ENCODE results near the gene KHDRBS1.

- TF ChIP-seq POLR2A (IDR thresholded peaks at IDR 0.05) (no peak), CTCF (IDR thresholded peaks at IDR 0.05) (no peak)
Measured at GRCh38 chr1:32035119-32035518, 21.5 kb downstream of the KHDRBS1 start.

All from lower leg skin (tissue), 3 donors.